K562 treated with DMSO at 1 percent for 12 hours (cell line): ENCODE data around the gene AGPS. TPM values are rescaled to one million over a fixed set of nuclear protein-coding genes. Genes with fewer than 3 reads are reported as not detected.

Source experiments
- total RNA-seq: library from RNA; unstranded; fragments of 300-600 nt; gene quantifications from 2 replicates; pipeline ENCODE4 v1.2.3, GENCODE V29; 2022; ENCODE audit not compliant: insufficient read depth

Gene AGPS
- 10.9 and 28.5 TPM in 2 replicates for total RNA-seq

GRCh38 chr2:177392373-177393202, at the start of gene AGPS:
TSS of gene AGPS (plus strand) at chr2:177392773. CDS start at chr2:177392790, 17 bp downstream.

Other genes starting within 250 kb of the AGPS start
- gene HNRNPA3, start 180.0 kb upstream of the AGPS start, total RNA-seq, result 123 and 156 TPM in 2 replicates
- gene NFE2L2, start 128.0 kb upstream of the AGPS start, total RNA-seq, result 32.1 and 63.7 TPM in 2 replicates